ENCODE results near the gene CCDC170. TPM values are rescaled to one million over a fixed set of nuclear protein-coding genes. Genes with fewer than 3 reads are reported as not detected.
A peak's percentile ranks its signal among the peaks of the same experiment; 100 is the strongest.
"Not testable (repeated sequence)": the region's sequence is repeated elsewhere in the genome, so short reads cannot be mapped to it uniquely, and the experiment has no call there.

Gene CCDC170
- total and polyA plus RNA-seq, 4 donors: 0.05 to 5.4 (median 1.1) TPM

GRCh38 chr6:151501511-151502136 lies 7.8 kb downstream of the CCDC170 start:
- intact Hi-C loops (cut with DNase I): no loop called here
- no peaks in the 10 kb centered on the region for H3K9me3 ChIP-seq (ENCODE audit: control insufficient read depth, low read length)
- H3K36me3 ChIP-seq (ENCODE audit: control insufficient read depth in 1 of 2, insufficient read depth in 2 of 2, low read length in 1 of 2): no peaks in the 10 kb centered on the region
- H3K4me1 ChIP-seq (ENCODE audit: control insufficient read depth in 1 of 2, insufficient read depth in 2 of 2, low read length in 2 of 2): no peaks in the 10 kb centered on the region
- no peaks in the 10 kb centered on the region for H3K27me3 ChIP-seq (ENCODE audit: control insufficient read depth in 1 of 2, insufficient read depth in 2 of 2, low read length in 1 of 2)
- no peak for DNase-seq
- H3K27ac ChIP-seq (ENCODE audit: low read depth in 1 of 2, low read length in 2 of 2): no peak overlapping the region
- ATAC-seq (ENCODE audit: low FRiP score): no peak
- no peak overlapping the region for H3K4me3 ChIP-seq (ENCODE audit: low read length in 2 of 2)
- 68 to 74% methylated on average over 1 of the region's 1 CpG for WGBS, 2 donors

GRCh38 chr6:151502499-151502898 lies 8.7 kb downstream of the CCDC170 start:
- no peaks in the 10 kb centered on the region for H3K27me3 ChIP-seq (ENCODE audit: control insufficient read depth in 1 of 2, insufficient read depth in 2 of 2, low read length in 1 of 2)
- no peak for ATAC-seq (ENCODE audit: low FRiP score)

GRCh38 chr6:151506761-151507160 lies 12.9 kb downstream of the CCDC170 start:
- DNase-seq: peak in 1 of 2 donors; percentile 53
- no peak for ATAC-seq (ENCODE audit: low FRiP score)

More at GRCh38 chr6:151502499-151502898, 8.7 kb downstream of the CCDC170 start:
- Histone ChIP-seq H3K9me3 (ENCODE audit: control insufficient read depth, low read length) (no peaks in the 10 kb centered on the region), H3K4me1 (ENCODE audit: control insufficient read depth in 1 of 2, insufficient read depth in 2 of 2, low read length in 2 of 2) (no peaks in the 10 kb centered on the region), H3K27ac (ENCODE audit: low read depth in 1 of 2, low read length in 2 of 2) (no peak overlapping the region), H3K36me3 (ENCODE audit: control insufficient read depth in 1 of 2, insufficient read depth in 2 of 2, low read length in 1 of 2) (no peaks in the 10 kb centered on the region), H3K4me3 (ENCODE audit: low read length in 2 of 2) (no peak overlapping the region)
- WGBS, 2 donors: 93 to 97% methylated on average over 4 of the region's 4 CpGs
- intact Hi-C loops (cut with DNase I): no loop called here
- DNase-seq: no peak

GRCh38 chr6:151509048-151509447 lies 15.2 kb downstream of the CCDC170 start:
- no peaks in the 10 kb centered on the region for H3K4me1 ChIP-seq (ENCODE audit: control insufficient read depth in 1 of 2, insufficient read depth in 2 of 2, low read length in 2 of 2)
- 76 to 84% methylated on average over 2 of the region's 2 CpGs for WGBS, 2 donors
- H3K27ac ChIP-seq (ENCODE audit: low read depth in 1 of 2, low read length in 2 of 2): no peak overlapping the region
- no peaks in the 10 kb centered on the region for H3K27me3 ChIP-seq (ENCODE audit: control insufficient read depth in 1 of 2, insufficient read depth in 2 of 2, low read length in 1 of 2)
- intact Hi-C loops (cut with DNase I): no loop called here
- no peaks in the 10 kb centered on the region for H3K9me3 ChIP-seq (ENCODE audit: control insufficient read depth, low read length)
- no peaks in the 10 kb centered on the region for H3K36me3 ChIP-seq (ENCODE audit: control insufficient read depth in 1 of 2, insufficient read depth in 2 of 2, low read length in 1 of 2)
- no peak for ATAC-seq (ENCODE audit: low FRiP score)
- no peak for DNase-seq
- H3K4me3 ChIP-seq (ENCODE audit: low read length in 2 of 2): no peak overlapping the region

More at GRCh38 chr6:151506761-151507160, 12.9 kb downstream of the CCDC170 start:
- intact Hi-C loops (cut with DNase I): no loop called here
- no peaks in the 10 kb centered on the region for H3K9me3 ChIP-seq (ENCODE audit: control insufficient read depth, low read length)
- H3K27ac ChIP-seq (ENCODE audit: low read depth in 1 of 2, low read length in 2 of 2): no peak overlapping the region
- H3K27me3 ChIP-seq (ENCODE audit: control insufficient read depth in 1 of 2, insufficient read depth in 2 of 2, low read length in 1 of 2): no peaks in the 10 kb centered on the region
- H3K4me1 ChIP-seq (ENCODE audit: control insufficient read depth in 1 of 2, insufficient read depth in 2 of 2, low read length in 2 of 2): no peaks in the 10 kb centered on the region
- no peaks in the 10 kb centered on the region for H3K36me3 ChIP-seq (ENCODE audit: control insufficient read depth in 1 of 2, insufficient read depth in 2 of 2, low read length in 1 of 2)
- no peak overlapping the region for H3K4me3 ChIP-seq (ENCODE audit: low read length in 2 of 2)
- WGBS, 2 donors: 87 to 88% methylated on average over 2 of the region's 2 CpGs

- H3K27me3 ChIP-seq (ENCODE audit: control insufficient read depth in 1 of 2, insufficient read depth in 2 of 2, low read length in 1 of 2): no peaks in the 10 kb centered on the region
Observed at GRCh38 chr6:151512481-151512880, 18.7 kb downstream of the CCDC170 start.

GRCh38 chr6:151514000-151514730 lies 20.3 kb downstream of the CCDC170 start:
- Histone ChIP-seq H3K27ac (ENCODE audit: low read depth in 1 of 2, low read length in 2 of 2) (no peak overlapping the region), H3K36me3 (ENCODE audit: control insufficient read depth in 1 of 2, insufficient read depth in 2 of 2, low read length in 1 of 2) (no peaks in the 10 kb centered on the region), H3K4me3 (ENCODE audit: low read length in 2 of 2) (no peak overlapping the region), H3K27me3 (ENCODE audit: control insufficient read depth in 1 of 2, insufficient read depth in 2 of 2, low read length in 1 of 2) (no peaks in the 10 kb centered on the region), H3K4me1 (ENCODE audit: control insufficient read depth in 1 of 2, insufficient read depth in 2 of 2, low read length in 2 of 2) (no peaks in the 10 kb centered on the region), H3K9me3 (ENCODE audit: control insufficient read depth, low read length) (peaks cover 2% of the 10 kb centered on the region)
- WGBS, 2 donors: 87 to 88% methylated on average over 8 to 9 of the region's 9 CpGs
- ATAC-seq (ENCODE audit: low FRiP score): no peak
- intact Hi-C loops (cut with DNase I): no loop called here
- no peak for DNase-seq

More at GRCh38 chr6:151512481-151512880, 18.7 kb downstream of the CCDC170 start:
- Histone ChIP-seq H3K36me3 (ENCODE audit: control insufficient read depth in 1 of 2, insufficient read depth in 2 of 2, low read length in 1 of 2) (no peaks in the 10 kb centered on the region), H3K27ac (ENCODE audit: low read depth in 1 of 2, low read length in 2 of 2) (no peak overlapping the region), H3K4me3 (ENCODE audit: low read length in 2 of 2) (no peak overlapping the region), H3K9me3 (ENCODE audit: control insufficient read depth, low read length) (no peaks in the 10 kb centered on the region), H3K4me1 (ENCODE audit: control insufficient read depth in 1 of 2, insufficient read depth in 2 of 2, low read length in 2 of 2) (no peaks in the 10 kb centered on the region)
- no peak for ATAC-seq (ENCODE audit: low FRiP score)
- DNase-seq: no peak
- 76 to 77% methylated on average over 5 of the region's 5 CpGs for WGBS, 2 donors
- intact Hi-C loops (cut with DNase I): no loop called here

- WGBS, 2 donors: 81% methylated on average over 5 of the region's 5 CpGs
- intact Hi-C loops (cut with DNase I): not testable (repeated sequence)
Observed at GRCh38 chr6:151518992-151519391, 25.2 kb downstream of the CCDC170 start.

GRCh38 chr6:151523034-151523433 lies 29.2 kb downstream of the CCDC170 start:
- Histone ChIP-seq H3K9me3 (ENCODE audit: control insufficient read depth, low read length) (peaks cover 5% of the 10 kb centered on the region), H3K36me3 (ENCODE audit: control insufficient read depth in 1 of 2, insufficient read depth in 2 of 2, low read length in 1 of 2) (no peaks in the 10 kb centered on the region), H3K27me3 (ENCODE audit: control insufficient read depth in 1 of 2, insufficient read depth in 2 of 2, low read length in 1 of 2) (no peaks in the 10 kb centered on the region), H3K4me3 (ENCODE audit: low read length in 2 of 2) (no peak overlapping the region), H3K27ac (ENCODE audit: low read depth in 1 of 2, low read length in 2 of 2) (no peak overlapping the region), H3K4me1 (ENCODE audit: control insufficient read depth in 1 of 2, insufficient read depth in 2 of 2, low read length in 2 of 2) (no peaks in the 10 kb centered on the region)
- ATAC-seq (ENCODE audit: low FRiP score) (no peak), DNase-seq (no peak)
- intact Hi-C loops (cut with DNase I): no loop called here
- WGBS, 2 donors: 70 to 86% methylated on average over 1 of the region's 1 CpG

More at GRCh38 chr6:151518992-151519391, 25.2 kb downstream of the CCDC170 start:
- not testable (repeated sequence) for H3K9me3 ChIP-seq (ENCODE audit: control insufficient read depth, low read length); H3K27ac ChIP-seq (ENCODE audit: low read depth in 1 of 2, low read length in 2 of 2); H3K27me3 ChIP-seq (ENCODE audit: control insufficient read depth in 1 of 2, insufficient read depth in 2 of 2, low read length in 1 of 2); DNase-seq; H3K36me3 ChIP-seq (ENCODE audit: control insufficient read depth in 1 of 2, insufficient read depth in 2 of 2, low read length in 1 of 2); ATAC-seq (ENCODE audit: low FRiP score); H3K4me3 ChIP-seq (ENCODE audit: low read length in 2 of 2); H3K4me1 ChIP-seq (ENCODE audit: control insufficient read depth in 1 of 2, insufficient read depth in 2 of 2, low read length in 2 of 2)

- no peak for ATAC-seq (ENCODE audit: low FRiP score)
- 65 to 67% methylated on average over 2 of the region's 2 CpGs for WGBS, 2 donors
- intact Hi-C loops (cut with DNase I): no loop called here
Observed at GRCh38 chr6:151524059-151524458, 30.2 kb downstream of the CCDC170 start.

More at GRCh38 chr6:151524059-151524458, 30.2 kb downstream of the CCDC170 start:
- H3K27me3 ChIP-seq (ENCODE audit: control insufficient read depth in 1 of 2, insufficient read depth in 2 of 2, low read length in 1 of 2): no peaks in the 10 kb centered on the region
- no peaks in the 10 kb centered on the region for H3K4me1 ChIP-seq (ENCODE audit: control insufficient read depth in 1 of 2, insufficient read depth in 2 of 2, low read length in 2 of 2)
- no peaks in the 10 kb centered on the region for H3K36me3 ChIP-seq (ENCODE audit: control insufficient read depth in 1 of 2, insufficient read depth in 2 of 2, low read length in 1 of 2)
- no peak for DNase-seq
- no peak overlapping the region for H3K4me3 ChIP-seq (ENCODE audit: low read length in 2 of 2)
- no peak overlapping the region for H3K27ac ChIP-seq (ENCODE audit: low read depth in 1 of 2, low read length in 2 of 2)
- H3K9me3 ChIP-seq (ENCODE audit: control insufficient read depth, low read length): peaks cover 3% of the 10 kb centered on the region
